Upper lobe of left lung (tissue), 6 donors: ENCODE results near the gene IGSF3. TPM values are rescaled to one million over a fixed set of nuclear protein-coding genes. Genes with fewer than 3 reads are reported as not detected.
"Not testable (repeated sequence)": the region's sequence is repeated elsewhere in the genome, so short reads cannot be mapped to it uniquely, and the experiment has no call there.

Experiments
- ATAC-seq, 2 donors: fragments of 200-7000 bp; cut with Tn5 transposase; one replicate each; pipeline ENCODE4 v1.9.1; 2022; ENCODE audit warnings: mild to moderate bottlenecking in 2 of 2, moderate library complexity in 2 of 2; ENCODE audit not compliant: low FRiP score in 2 of 2
- DNase-seq, 2 donors: peaks; one replicate each; pipeline ENCODE4 v3.0.0-alpha.2; 2019 to 2020
- H3K27ac ChIP-seq, 4 donors: fragments of 200-600 bp; sonication (generic); one replicate each; pipeline ENCODE4 v1.5.1; 2016 to 2019
- H3K27me3 ChIP-seq, 4 donors: fragments of 200-600 bp; sonication (generic); one replicate each; pipeline ENCODE4 v1.5.1; 2017 to 2019
- H3K36me3 ChIP-seq, 4 donors: fragments of 200-600 bp; sonication (generic); one replicate each; pipeline ENCODE4 v1.5.1; 2016 to 2019
- H3K4me1 ChIP-seq, 4 donors: fragments of 200-600 bp; sonication (generic); one replicate each; pipeline ENCODE4 v1.5.1; 2018 to 2019
- H3K4me3 ChIP-seq, 4 donors: fragments of 200-600 bp; sonication (generic); one replicate each; pipeline ENCODE4 v1.5.1; 2017 to 2019; ENCODE audit warnings: mild to moderate bottlenecking in 2 of 4, moderate library complexity in 1 of 4
- H3K9me3 ChIP-seq, 4 donors: fragments of 200-600 bp; sonication (generic); one replicate each; pipeline ENCODE4 v1.5.1; 2018 to 2019
- CTCF ChIP-seq, 6 experiments: fragments of 450-650 bp in 4 of 6; fragments of 200-600 bp in 2 of 6; sonication (generic) in 2 of 6; IDR thresholded peaks; one replicate each; pipeline ENCODE4 v1.5.1; 2016 to 2019; ENCODE audit warnings: antibody characterized with exemption in 6 of 6
- EP300 ChIP-seq, 4 donors: sonication (generic); formaldehyde crosslinking; IDR thresholded peaks; one replicate each; pipeline ENCODE4 v1.5.1; 2017; ENCODE audit warnings: antibody characterized with exemption in 4 of 4, control low read depth in 2 of 4
- POLR2A ChIP-seq, 4 donors: fragments of 450-650 bp; IDR thresholded peaks; one replicate each; pipeline ENCODE4 v1.5.1; 2016 to 2017; ENCODE audit warnings: antibody characterized with exemption in 4 of 4, mild to moderate bottlenecking in 2 of 4
- POLR2AphosphoS5 ChIP-seq, 2 donors: sonication (generic); formaldehyde crosslinking; IDR thresholded peaks; one replicate each; pipeline ENCODE4 v1.5.1; 2017; ENCODE audit warnings: antibody characterized with exemption in 2 of 2
- WGBS, 2 donors: methylation state at CpG; one replicate each; pipeline ENCODE4 v1.1.5; 2017 to 2018; 5-methylcytosine and 5-hydroxymethylcytosine counted together
- total RNA-seq, 6 donors: library from RNA; depleted of rRNA in 4 of 6; stranded (reverse); fragments of >200 nt in 4 of 6; gene quantifications; one replicate each; pipeline versions ENCODE4 v1.1.0 to v1.2.1, GENCODE V29; 2016 to 2021
- donor health status: DM: no; HTN: no; CAD: no; lungs with moderate emphysema.
- donor health status: DM: no; HTN: yes; CAD: no; lungs with severe emphysema.

IGSF3 gene
- total RNA-seq, 6 donors from 2014 or later = 15.1 to 28.3 (median 23.7) TPM

GRCh38 chr1:116590359-116591005, 77.1 kb downstream of the IGSF3 start:
- DNase-seq = peak in 1 of 2 donors; percentile 16
- not testable (repeated sequence) for H3K4me3 ChIP-seq, H3K4me1 ChIP-seq, H3K9me3 ChIP-seq, H3K27ac ChIP-seq, H3K36me3 ChIP-seq, H3K27me3 ChIP-seq, ATAC-seq
- WGBS, 2 donors = 71 to 92% methylated on average over 2 to 6 of the region's 6 CpGs

- DNase-seq, H3K27me3 ChIP-seq, H3K4me3 ChIP-seq, H3K27ac ChIP-seq, H3K36me3 ChIP-seq, H3K9me3 ChIP-seq, H3K4me1 ChIP-seq: not testable (repeated sequence)
- ATAC-seq = peak; percentile 11 to 31
- 71 to 73% methylated on average over 8 to 9 of the region's 9 CpGs for WGBS, 2 donors
Observed at GRCh38 chr1:116589101-116589735, 78.3 kb downstream of the IGSF3 start.

DNA sequence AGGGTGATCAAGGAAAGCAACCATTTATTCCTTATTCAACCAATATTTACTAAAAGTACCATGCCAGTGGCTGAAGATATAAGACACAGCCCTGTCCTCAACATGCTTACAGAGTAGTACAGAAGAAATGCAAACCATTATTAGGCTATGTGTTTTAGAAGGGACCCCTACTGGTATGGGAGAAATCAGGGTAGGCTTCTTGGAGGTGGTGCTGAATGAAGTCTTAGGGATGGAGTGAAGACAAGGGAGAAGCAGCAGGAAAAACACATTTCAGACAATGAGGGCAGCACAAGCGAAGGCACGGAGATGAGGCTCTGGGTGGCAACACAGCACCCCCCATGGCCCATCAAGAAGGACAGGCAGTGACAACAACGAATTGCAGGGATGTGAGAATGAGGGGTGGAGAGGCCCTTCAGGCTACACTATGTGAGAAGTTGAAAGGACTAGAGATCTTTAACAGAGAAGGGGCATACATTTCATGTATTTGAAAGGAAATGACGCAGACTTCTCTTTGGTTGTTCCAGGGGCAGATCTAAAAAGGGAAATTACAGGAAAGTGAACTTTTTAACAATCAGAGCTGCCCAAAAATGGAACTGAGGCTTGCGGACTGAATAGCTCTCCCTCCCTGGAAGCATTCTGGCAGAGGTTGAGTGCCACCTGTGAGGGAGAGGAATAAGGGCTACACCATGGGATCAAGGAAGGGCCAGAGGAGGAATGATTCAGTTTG, 79.9 kb downstream of the IGSF3 start:
- peaks cover 0 to 5% (median 0%) of the 10 kb centered on the region in 4 donors for H3K36me3 ChIP-seq
- H3K9me3 ChIP-seq = no peaks in the 10 kb centered on the region
- no peak for ATAC-seq
- H3K4me1 ChIP-seq = no peaks in the 10 kb centered on the region
- H3K27ac ChIP-seq = no peak overlapping the region
- WGBS, 2 donors = 73 to 81% methylated on average over 5 of the region's 5 CpGs
- TF ChIP-seq CTCF (IDR thresholded peaks at IDR 0.05) (no peak), POLR2AphosphoS5 (IDR thresholded peaks at IDR 0.05) (no peak), POLR2A (IDR thresholded peaks at IDR 0.05) (no peak), EP300 (IDR thresholded peaks at IDR 0.05) (no peak)
- no peaks in the 10 kb centered on the region for H3K27me3 ChIP-seq
- DNase-seq = no peak
- H3K4me3 ChIP-seq = no peak overlapping the region

- 69 to 76% methylated on average over 3 of the region's 3 CpGs for WGBS, 2 donors
- H3K4me1 ChIP-seq = no peaks in the 10 kb centered on the region
- DNase-seq = no peak
- H3K27me3 ChIP-seq = no peaks in the 10 kb centered on the region
- H3K36me3 ChIP-seq = peaks cover 0 to 5% (median 0%) of the 10 kb centered on the region in 4 donors
- no peaks in the 10 kb centered on the region for H3K9me3 ChIP-seq
- TF ChIP-seq CTCF (IDR thresholded peaks at IDR 0.05) = no peak
- no peak for TF ChIP-seq POLR2AphosphoS5 (IDR thresholded peaks at IDR 0.05)
- TF ChIP-seq EP300 (IDR thresholded peaks at IDR 0.05) = no peak
- no peak for TF ChIP-seq POLR2A (IDR thresholded peaks at IDR 0.05)
- no peak overlapping the region for H3K4me3 ChIP-seq
- no peak overlapping the region for H3K27ac ChIP-seq
- ATAC-seq = no peak
Observed at GRCh38 chr1:116586741-116587143, 80.8 kb downstream of the IGSF3 start.

DNA sequence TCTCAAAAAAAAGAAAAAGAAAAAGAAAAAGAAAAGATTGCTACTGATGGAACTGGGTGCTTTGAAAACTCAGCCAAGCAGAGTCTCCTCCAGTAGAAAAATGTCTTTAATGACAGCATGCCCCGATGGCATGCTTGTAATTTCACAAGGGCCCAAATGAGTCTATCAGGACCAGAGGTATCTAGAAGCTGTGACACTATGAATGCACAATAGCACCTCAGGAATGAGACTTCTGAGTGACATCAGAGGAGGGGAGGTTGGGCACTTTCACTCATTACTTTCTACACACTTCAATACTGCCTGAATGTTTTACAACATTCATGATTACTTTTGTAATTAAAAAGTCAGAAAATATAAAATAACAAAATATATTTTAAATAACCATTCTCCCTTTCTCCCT, 81.6 kb downstream of the IGSF3 start:
- Histone ChIP-seq H3K4me1 (no peaks in the 10 kb centered on the region), H3K27ac (no peak overlapping the region), H3K4me3 (no peak overlapping the region), H3K9me3 (no peaks in the 10 kb centered on the region), H3K36me3 (peaks cover 0 to 5% (median 0%) of the 10 kb centered on the region in 4 donors), H3K27me3 (no peaks in the 10 kb centered on the region)
- WGBS, 2 donors = 68 to 72% methylated on average over 1 of the region's 1 CpG
- no peak for TF ChIP-seq POLR2A (IDR thresholded peaks at IDR 0.05)
- no peak for TF ChIP-seq EP300 (IDR thresholded peaks at IDR 0.05)
- TF ChIP-seq POLR2AphosphoS5 (IDR thresholded peaks at IDR 0.05) = no peak
- no peak for TF ChIP-seq CTCF (IDR thresholded peaks at IDR 0.05)
- no peak for DNase-seq
- ATAC-seq = no peak
